Ovary (tissue), 3 donors: Measurements from ENCODE around the gene SLC12A5.

ENCODE experiments used
- EP300 ChIP-seq: sonication (generic); formaldehyde crosslinking; IDR thresholded peaks from one replicate; pipeline ENCODE4 v1.6.1; 2017; ENCODE audit warnings: antibody characterized with exemption
- TF ChIP-seq, protein P1 (sequence below), 3 donors: fragments of 450-650 bp in 2 of 3; fragments of 200-600 bp in 1 of 3; IDR thresholded peaks; one replicate each; pipeline versions ENCODE4 v1.5.1 to v1.8.0; 2016 to 2022; ENCODE audit warnings: antibody characterized with exemption in 3 of 3, mild to moderate bottlenecking in 1 of 3
- donor health status: DM: no; HTN: no; CAD: no.

DNA sequence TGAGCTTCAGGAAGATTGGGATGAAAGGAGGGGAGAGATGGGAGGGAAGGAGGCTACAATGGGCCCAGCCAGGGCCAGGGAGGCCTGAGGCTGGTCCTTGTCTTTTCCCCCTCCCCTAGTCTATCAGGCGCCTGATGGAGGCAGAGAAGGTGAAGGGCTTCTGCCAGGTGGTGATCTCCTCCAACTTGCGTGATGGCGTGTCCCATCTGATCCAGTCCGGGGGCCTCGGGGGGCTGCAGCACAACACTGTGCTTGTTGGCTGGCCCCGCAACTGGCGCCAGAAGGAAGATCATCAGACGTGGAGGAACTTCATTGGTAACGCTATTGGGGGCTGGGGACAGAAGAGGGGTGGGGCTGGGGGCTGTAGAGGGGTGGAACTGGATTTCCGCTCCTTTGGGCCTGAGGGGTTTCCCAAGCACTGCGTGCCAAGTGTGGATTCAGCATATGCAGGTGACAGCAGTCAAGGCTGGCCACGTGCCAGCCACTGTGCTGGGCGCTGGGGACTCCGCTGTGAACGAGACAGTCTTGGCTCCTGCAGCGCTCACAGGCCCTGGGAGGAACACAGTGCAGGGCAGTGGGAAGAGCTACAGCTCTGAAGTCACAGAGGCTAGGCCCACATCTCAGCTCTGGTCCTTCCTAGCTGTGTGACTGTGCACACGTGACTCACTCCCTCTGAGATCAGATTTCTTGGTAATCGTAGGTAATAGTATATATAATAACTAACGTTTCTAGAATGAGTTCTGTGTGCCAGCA, 22.7 kb downstream of the SLC12A5 start:
- TF ChIP-seq, protein P1, sequence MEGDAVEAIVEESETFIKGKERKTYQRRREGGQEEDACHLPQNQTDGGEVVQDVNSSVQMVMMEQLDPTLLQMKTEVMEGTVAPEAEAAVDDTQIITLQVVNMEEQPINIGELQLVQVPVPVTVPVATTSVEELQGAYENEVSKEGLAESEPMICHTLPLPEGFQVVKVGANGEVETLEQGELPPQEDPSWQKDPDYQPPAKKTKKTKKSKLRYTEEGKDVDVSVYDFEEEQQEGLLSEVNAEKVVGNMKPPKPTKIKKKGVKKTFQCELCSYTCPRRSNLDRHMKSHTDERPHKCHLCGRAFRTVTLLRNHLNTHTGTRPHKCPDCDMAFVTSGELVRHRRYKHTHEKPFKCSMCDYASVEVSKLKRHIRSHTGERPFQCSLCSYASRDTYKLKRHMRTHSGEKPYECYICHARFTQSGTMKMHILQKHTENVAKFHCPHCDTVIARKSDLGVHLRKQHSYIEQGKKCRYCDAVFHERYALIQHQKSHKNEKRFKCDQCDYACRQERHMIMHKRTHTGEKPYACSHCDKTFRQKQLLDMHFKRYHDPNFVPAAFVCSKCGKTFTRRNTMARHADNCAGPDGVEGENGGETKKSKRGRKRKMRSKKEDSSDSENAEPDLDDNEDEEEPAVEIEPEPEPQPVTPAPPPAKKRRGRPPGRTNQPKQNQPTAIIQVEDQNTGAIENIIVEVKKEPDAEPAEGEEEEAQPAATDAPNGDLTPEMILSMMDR (IDR thresholded peaks at IDR 0.05) = no peak
- no peak for TF ChIP-seq EP300
